SU-DHL-6 (cell line): Measurements from ENCODE around the gene GGT1.

ENCODE experiments used
- H2AFZ ChIP-seq: fragments of 200-600 bp; sonication (generic); 2 replicates; pipeline ENCODE4 v1.6.1; 2014; ENCODE audit warnings: low read depth, mild to moderate bottlenecking, moderate library complexity, mixed read lengths, antibody characterized with exemption, low read length; ENCODE audit not compliant: severe bottlenecking
- H3F3A ChIP-seq: fragments of 200-600 bp; shearing (Covaris generic); 2 replicates; pipeline ENCODE4 v1.6.0; 2016; ENCODE audit warnings: antibody characterized with exemption, mild to moderate bottlenecking; ENCODE audit not compliant: insufficient read depth
- H3K27ac ChIP-seq: fragments of 200-600 bp; sonication (generic); 2 replicates; pipeline ENCODE4 v1.5.1; 2016; ENCODE audit warnings: low read depth, mild to moderate bottlenecking, low read length, moderate library complexity, mixed read lengths
- H3K27me3 ChIP-seq: fragments of 200-600 bp; sonication (generic), shearing (Covaris generic); 2 replicates; pipeline ENCODE4 v1.6.0; 2014; ENCODE audit warnings: mild to moderate bottlenecking, low read length
- H3K36me3 ChIP-seq: fragments of 200-600 bp; sonication (generic); 2 replicates; pipeline ENCODE4 v1.6.1; 2014; ENCODE audit warnings: mild to moderate bottlenecking, low read length, mixed read lengths
- H3K4me2 ChIP-seq: fragments of 300-600, 200-600 bp; shearing (Covaris generic), sonication (generic); 2 replicates; pipeline ENCODE4 v1.6.0; 2014; ENCODE audit warnings: low read length, low read depth, mild to moderate bottlenecking; ENCODE audit not compliant: poor library complexity, severe bottlenecking
- H3K4me3 ChIP-seq: fragments of 200-600 bp; sonication (generic); 2 replicates; pipeline ENCODE4 v1.5.1; 2014; ENCODE audit warnings: antibody characterized with exemption, low read length, mild to moderate bottlenecking, mixed read lengths; ENCODE audit not compliant: insufficient read depth, poor library complexity, severe bottlenecking
- H3K79me2 ChIP-seq: fragments of 200-600 bp; sonication (generic); 2 replicates; pipeline ENCODE4 v1.6.1; 2014; ENCODE audit warnings: mild to moderate bottlenecking, low read length, moderate library complexity; ENCODE audit not compliant: insufficient read depth
- H3K9ac ChIP-seq: fragments of 200-600 bp; sonication (generic); 2 replicates; pipeline ENCODE4 v1.7.0; 2014; ENCODE audit warnings: mild to moderate bottlenecking, low read length
- H3K9me2 ChIP-seq: fragments of 200-600 bp; sonication (generic); replicated peaks from 2 replicates; pipeline ENCODE4 v1.6.1; 2014; ENCODE audit warnings: low read length; ENCODE audit not compliant: insufficient read depth
- H3K9me3 ChIP-seq: fragments of 200-600 bp; sonication (generic); 2 replicates; pipeline ENCODE4 v1.6.1; 2014; ENCODE audit warnings: low read length, mixed read lengths; ENCODE audit not compliant: insufficient read depth
- H4K20me1 ChIP-seq: fragments of 200-600 bp; sonication (generic); 2 replicates; pipeline ENCODE4 v1.6.1; 2014; ENCODE audit warnings: low read depth, mild to moderate bottlenecking, antibody characterized with exemption, low read length, moderate library complexity, mixed read lengths
- EZH2phosphoT487 ChIP-seq: fragments of 200-600 bp; sonication (generic), shearing (Covaris generic); conservative IDR thresholded peaks from 2 replicates; pipeline ENCODE4 v1.6.1; 2018; ENCODE audit warnings: mild to moderate bottlenecking, antibody characterized with exemption, low read length, moderate library complexity, mixed read lengths
- TF ChIP-seq, protein P1 (sequence below): fragments of 200-600 bp; sonication (generic); IDR thresholded peaks from one replicate; pipeline ENCODE4 v1.5.1; 2017; ENCODE audit warnings: antibody characterized with exemption, mild to moderate bottlenecking, low read length, moderate library complexity; ENCODE audit not compliant: insufficient read depth, poor library complexity, severe bottlenecking

The GGT1 gene

DNA sequence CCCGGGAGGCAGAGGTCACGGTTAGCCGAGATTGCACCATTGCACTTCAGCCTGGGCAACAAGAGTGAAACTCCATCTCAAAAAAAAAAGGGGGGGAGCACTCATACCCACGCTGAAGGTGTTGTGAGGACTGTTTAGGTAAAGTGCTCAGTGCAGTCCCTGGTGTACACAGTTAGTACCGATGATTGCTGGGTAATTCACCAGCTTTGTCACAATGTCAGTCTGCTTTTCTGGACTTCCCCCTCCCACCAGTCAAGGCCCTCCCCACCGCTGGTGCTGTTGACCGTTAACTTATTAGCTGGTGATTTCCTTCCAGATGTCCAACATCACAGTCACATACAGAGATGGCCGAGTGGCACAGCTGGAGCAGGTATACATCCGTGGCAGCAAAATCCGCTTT lies 35.3 kb upstream of the GGT1 start:
- Histone ChIP-seq H3F3A (no peaks in the 10 kb centered on the region), H3K4me2 (no peak overlapping the region), H3K9me3 (no peaks in the 10 kb centered on the region), H3K36me3 (peaks cover 16% of the 10 kb centered on the region), H3K27me3 (no peaks in the 10 kb centered on the region), H3K9ac (no peak overlapping the region), H3K4me3 (no peak overlapping the region), H3K9me2 (no peaks in the 10 kb centered on the region), H3K27ac (no peak overlapping the region), H3K79me2 (peaks cover 45% of the 10 kb centered on the region), H4K20me1 (peaks cover 12% of the 10 kb centered on the region; the same call in 1 of the 2 replicates), H2AFZ (no peak overlapping the region)
- TF ChIP-seq EZH2phosphoT487, result no peak
- TF ChIP-seq, protein P1, sequence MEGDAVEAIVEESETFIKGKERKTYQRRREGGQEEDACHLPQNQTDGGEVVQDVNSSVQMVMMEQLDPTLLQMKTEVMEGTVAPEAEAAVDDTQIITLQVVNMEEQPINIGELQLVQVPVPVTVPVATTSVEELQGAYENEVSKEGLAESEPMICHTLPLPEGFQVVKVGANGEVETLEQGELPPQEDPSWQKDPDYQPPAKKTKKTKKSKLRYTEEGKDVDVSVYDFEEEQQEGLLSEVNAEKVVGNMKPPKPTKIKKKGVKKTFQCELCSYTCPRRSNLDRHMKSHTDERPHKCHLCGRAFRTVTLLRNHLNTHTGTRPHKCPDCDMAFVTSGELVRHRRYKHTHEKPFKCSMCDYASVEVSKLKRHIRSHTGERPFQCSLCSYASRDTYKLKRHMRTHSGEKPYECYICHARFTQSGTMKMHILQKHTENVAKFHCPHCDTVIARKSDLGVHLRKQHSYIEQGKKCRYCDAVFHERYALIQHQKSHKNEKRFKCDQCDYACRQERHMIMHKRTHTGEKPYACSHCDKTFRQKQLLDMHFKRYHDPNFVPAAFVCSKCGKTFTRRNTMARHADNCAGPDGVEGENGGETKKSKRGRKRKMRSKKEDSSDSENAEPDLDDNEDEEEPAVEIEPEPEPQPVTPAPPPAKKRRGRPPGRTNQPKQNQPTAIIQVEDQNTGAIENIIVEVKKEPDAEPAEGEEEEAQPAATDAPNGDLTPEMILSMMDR, result no peak

- H3K27me3 ChIP-seq, result no peaks in the 10 kb centered on the region
- no peak overlapping the region for H3K9ac ChIP-seq
- H4K20me1 ChIP-seq, result peaks cover 5% of the 10 kb centered on the region; the same call in 1 of the 2 replicates
- no peaks in the 10 kb centered on the region for H3F3A ChIP-seq
- H2AFZ ChIP-seq, result no peak overlapping the region
- no peak overlapping the region for H3K27ac ChIP-seq
- no peak for TF ChIP-seq EZH2phosphoT487
- TF ChIP-seq, protein P1, result no peak
- H3K79me2 ChIP-seq, result peaks cover 10% of the 10 kb centered on the region
- H3K4me3 ChIP-seq, result no peak overlapping the region
- H3K36me3 ChIP-seq, result peaks cover 16% of the 10 kb centered on the region
- H3K9me2 ChIP-seq, result no peaks in the 10 kb centered on the region
- H3K4me2 ChIP-seq, result no peak overlapping the region
- no peaks in the 10 kb centered on the region for H3K9me3 ChIP-seq
Measured at GRCh38 chr22:24571266-24571665, 31.7 kb upstream of the GGT1 start.

GRCh38 chr22:24576778-24577177 lies 26.2 kb upstream of the GGT1 start:
- TF ChIP-seq, protein P1, result no peak
- TF ChIP-seq EZH2phosphoT487, result no peak
- Histone ChIP-seq H3K27ac (no peak overlapping the region), H3K27me3 (no peaks in the 10 kb centered on the region), H3K9ac (no peak overlapping the region), H3F3A (0 out of 2 replicates have a peak, but pooled peaks cover 4% of the 10 kb centered on the region), H2AFZ (no peak overlapping the region), H3K36me3 (peaks cover 7% of the 10 kb centered on the region), H3K9me2 (no peaks in the 10 kb centered on the region), H3K9me3 (no peaks in the 10 kb centered on the region), H3K4me3 (no peak overlapping the region), H3K4me2 (no peak overlapping the region), H3K79me2 (no peaks in the 10 kb centered on the region), H4K20me1 (no peaks in the 10 kb centered on the region; the same call in 1 of the 2 replicates)
